ENCODE data around the gene OR51L1.

GRCh38 chr11:5046226-5046625, 51.6 kb downstream of the OR51L1 start, which contains the start of gene OR52J3:
- TF ChIP-seq POLR2A (IDR thresholded peaks at IDR 0.05), result no peak
- no peak for TF ChIP-seq CTCF (IDR thresholded peaks at IDR 0.05)

Data from vagina (tissue), 2 donors.